Kidney epithelial cell (primary cell): ENCODE results near the gene FOXD2. TPM values are rescaled to one million over a fixed set of nuclear protein-coding genes. Genes with fewer than 3 reads are reported as not detected.

Experiments
- DNase-seq: peaks from one replicate; pipeline ENCODE4 v3.0.0-alpha.2; 2010; ENCODE audit warnings: low read depth
- H3K27me3 ChIP-seq: 2 replicates; pipeline ENCODE4 v1.6.0; 2011; ENCODE audit warnings: low read length; ENCODE audit not compliant: control insufficient read depth, insufficient read depth
- H3K36me3 ChIP-seq: 2 replicates; pipeline ENCODE4 v1.5.1; 2011; ENCODE audit warnings: low read length; ENCODE audit not compliant: control insufficient read depth, insufficient read depth
- H3K4me3 ChIP-seq: 2 replicates; pipeline ENCODE4 v1.5.1; 2011; ENCODE audit warnings: low read depth, mild to moderate bottlenecking, control low read depth, low read length
- total RNA-seq: library from RNA; depleted of rRNA; stranded (reverse); fragments of >200 nt; gene quantifications from 2 replicates; pipeline ENCODE4 v1.2.3, GENCODE V29; 2015
- TF ChIP-seq, protein P1 (sequence below): IDR thresholded peaks from 2 replicates; pipeline ENCODE4 v1.5.1; 2011; ENCODE audit warnings: mild to moderate bottlenecking, moderate library complexity, low read length, control low read depth, inconsistent platforms; ENCODE audit not compliant: insufficient read depth, poor library complexity, severe bottlenecking

The FOXD2 gene
- total RNA-seq, 1 donor from 2014 or later = 0.21 TPM

DNA sequence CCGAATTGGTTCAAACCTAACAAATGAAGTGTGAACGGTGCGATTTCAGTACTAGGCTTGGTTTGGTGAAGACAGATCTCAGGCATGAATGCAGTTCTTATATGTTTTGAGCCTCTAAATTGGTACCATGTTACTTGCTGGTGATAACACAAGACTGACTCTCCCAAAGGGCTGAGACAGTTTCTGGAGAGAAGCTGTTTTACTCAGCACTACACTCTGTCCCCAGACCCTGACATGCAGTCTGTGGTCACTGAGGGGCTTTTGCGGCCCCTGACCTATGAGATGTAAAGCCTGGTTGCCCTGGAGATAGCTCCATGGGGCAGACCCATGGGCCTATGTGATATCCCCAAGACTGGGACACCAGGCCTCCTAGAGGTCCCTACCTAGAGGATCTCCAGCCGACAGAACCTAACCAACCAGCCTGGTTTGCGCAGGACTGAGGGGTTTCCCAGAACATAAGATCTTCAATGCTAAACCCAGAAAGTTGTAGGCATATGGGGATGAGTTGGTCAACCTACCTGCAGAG lies 41.1 kb upstream of the FOXD2 start:
- no peak for DNase-seq
- no peak overlapping the region for H3K4me3 ChIP-seq
- peaks cover 5% of the 10 kb centered on the region for H3K27me3 ChIP-seq
- TF ChIP-seq, protein P1, sequence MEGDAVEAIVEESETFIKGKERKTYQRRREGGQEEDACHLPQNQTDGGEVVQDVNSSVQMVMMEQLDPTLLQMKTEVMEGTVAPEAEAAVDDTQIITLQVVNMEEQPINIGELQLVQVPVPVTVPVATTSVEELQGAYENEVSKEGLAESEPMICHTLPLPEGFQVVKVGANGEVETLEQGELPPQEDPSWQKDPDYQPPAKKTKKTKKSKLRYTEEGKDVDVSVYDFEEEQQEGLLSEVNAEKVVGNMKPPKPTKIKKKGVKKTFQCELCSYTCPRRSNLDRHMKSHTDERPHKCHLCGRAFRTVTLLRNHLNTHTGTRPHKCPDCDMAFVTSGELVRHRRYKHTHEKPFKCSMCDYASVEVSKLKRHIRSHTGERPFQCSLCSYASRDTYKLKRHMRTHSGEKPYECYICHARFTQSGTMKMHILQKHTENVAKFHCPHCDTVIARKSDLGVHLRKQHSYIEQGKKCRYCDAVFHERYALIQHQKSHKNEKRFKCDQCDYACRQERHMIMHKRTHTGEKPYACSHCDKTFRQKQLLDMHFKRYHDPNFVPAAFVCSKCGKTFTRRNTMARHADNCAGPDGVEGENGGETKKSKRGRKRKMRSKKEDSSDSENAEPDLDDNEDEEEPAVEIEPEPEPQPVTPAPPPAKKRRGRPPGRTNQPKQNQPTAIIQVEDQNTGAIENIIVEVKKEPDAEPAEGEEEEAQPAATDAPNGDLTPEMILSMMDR = no peak
- no peaks in the 10 kb centered on the region for H3K36me3 ChIP-seq

DNA sequence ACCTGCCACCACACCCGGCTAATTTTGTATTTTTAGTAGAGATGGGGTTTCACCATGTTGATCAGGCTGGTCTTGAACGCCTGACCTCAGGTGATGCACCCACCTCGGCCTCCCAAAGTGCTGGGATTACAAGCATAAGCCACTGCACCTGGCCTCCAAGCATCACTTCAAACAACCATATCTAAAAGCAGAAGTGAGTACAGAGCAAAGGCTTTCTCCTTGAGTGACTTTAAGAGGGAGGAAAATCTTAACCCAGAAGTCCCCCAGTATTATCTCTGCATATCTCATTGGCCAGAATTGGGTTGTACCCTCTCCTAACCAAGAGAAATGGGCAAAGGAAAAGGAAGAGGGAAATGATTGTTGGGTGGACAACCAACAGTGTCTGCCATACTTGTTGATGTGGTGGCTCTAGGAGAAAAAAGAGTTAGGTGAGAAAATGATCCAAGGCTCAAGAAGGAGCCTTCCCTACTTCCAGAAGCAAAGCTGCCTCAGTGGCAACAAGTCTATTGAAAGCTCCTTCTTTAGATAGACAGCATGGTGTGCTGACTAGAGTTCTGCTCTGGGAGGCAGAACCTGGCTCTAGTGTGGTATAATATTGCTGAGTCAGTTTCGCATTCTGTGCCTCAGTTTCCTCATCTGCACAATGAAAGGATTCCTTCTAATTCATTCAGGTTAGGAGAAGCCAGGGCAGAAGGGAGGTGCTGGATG lies 38.6 kb upstream of the FOXD2 start:
- TF ChIP-seq, protein P1 = no peak
- Histone ChIP-seq H3K27me3 (peaks cover 9% of the 10 kb centered on the region), H3K4me3 (no peak overlapping the region), H3K36me3 (no peaks in the 10 kb centered on the region)
- DNase-seq = no peak

DNA sequence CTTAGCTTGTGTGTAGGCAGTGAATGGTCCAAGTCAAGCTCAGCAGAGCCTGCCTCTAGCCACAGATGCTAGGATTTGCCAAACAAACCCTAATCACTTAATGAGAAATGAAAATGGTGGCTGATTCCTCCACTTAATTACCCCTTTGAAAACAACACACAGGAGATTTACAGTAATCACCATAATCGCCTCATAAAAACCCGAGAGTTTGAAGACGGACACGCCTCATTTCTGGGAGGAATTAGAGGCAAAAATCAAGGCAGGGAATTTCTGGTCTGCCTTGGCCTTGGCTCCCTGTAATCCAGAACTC lies 38.0 kb upstream of the FOXD2 start:
- H3K36me3 ChIP-seq = no peaks in the 10 kb centered on the region
- TF ChIP-seq, protein P1 = no peak
- H3K4me3 ChIP-seq = no peak overlapping the region
- DNase-seq = no peak
- peaks cover 9% of the 10 kb centered on the region for H3K27me3 ChIP-seq

DNA sequence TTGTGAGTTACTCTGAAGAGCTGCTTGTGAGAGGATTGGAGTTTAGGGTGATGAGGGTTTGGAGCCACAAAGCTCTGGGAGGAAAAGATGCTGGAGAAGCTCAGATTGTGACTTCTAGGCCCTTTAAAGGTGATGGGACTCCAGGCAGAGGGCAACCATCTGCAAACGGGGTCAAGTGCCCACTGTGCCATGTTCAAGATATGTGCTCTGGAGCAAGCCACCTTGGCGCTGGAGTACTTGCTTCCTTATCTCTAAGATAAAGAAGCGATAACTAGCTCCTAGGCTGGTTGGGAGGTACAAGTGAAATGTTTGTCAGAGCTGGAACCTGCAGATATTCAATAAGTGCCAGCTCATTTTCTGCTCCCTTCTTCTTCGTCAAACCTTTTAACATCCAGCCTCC lies 36.1 kb upstream of the FOXD2 start:
- no peak for DNase-seq
- no peak overlapping the region for H3K4me3 ChIP-seq
- TF ChIP-seq, protein P1 = no peak
- H3K27me3 ChIP-seq = peaks cover 9% of the 10 kb centered on the region
- no peaks in the 10 kb centered on the region for H3K36me3 ChIP-seq

DNA sequence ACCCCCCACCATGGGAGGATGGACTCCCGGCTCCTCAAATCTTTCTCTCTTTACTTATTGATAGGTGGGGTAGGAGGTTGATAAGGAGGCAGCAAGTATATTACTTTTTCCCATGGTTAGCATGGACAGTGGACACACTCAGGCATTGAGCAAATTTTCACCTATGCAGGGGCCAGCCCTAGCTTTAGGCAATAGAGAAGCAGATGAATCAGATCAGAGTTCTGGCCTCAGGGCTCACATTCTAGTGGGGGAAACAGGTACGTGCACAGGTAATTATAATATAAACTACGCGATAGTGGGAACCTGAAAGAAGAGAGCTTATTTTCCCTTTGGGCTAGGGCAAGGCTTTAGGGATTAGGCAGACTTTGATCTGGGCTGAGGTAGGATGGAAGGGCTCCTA lies 35.3 kb upstream of the FOXD2 start:
- Histone ChIP-seq H3K36me3 (no peaks in the 10 kb centered on the region), H3K4me3 (no peak overlapping the region), H3K27me3 (peaks cover 9% of the 10 kb centered on the region)
- TF ChIP-seq, protein P1 = no peak
- DNase-seq = no peak
